ENCODE data around the gene PPP1R15B. TPM values are rescaled to one million over a fixed set of nuclear protein-coding genes. Genes with fewer than 3 reads are reported as not detected.

The PPP1R15B gene
- total and polyA plus RNA-seq, 3 donors from 2014 or later: 22.5 to 42.0 (median 40.1) TPM

- TF ChIP-seq CTCF (IDR thresholded peaks at IDR 0.05) (no peak), POLR2A (IDR thresholded peaks at IDR 0.05) (no peak)
- no peak for DNase-seq
- Histone ChIP-seq H3K36me3 (ENCODE audit: low read depth, missing control alignments) (no peaks in the 10 kb centered on the region), H3K4me3 (no peak overlapping the region), H3K27me3 (no peaks in the 10 kb centered on the region), H3K9me3 (no peaks in the 10 kb centered on the region), H3K27ac (peak overlapping the region in 1 of 2 donors; percentile 71), H3K4me1 (peaks cover 15% of the 10 kb centered on the region)
- intact Hi-C loops (cut with DNase I; ENCODE audit: low total_unique reads): no loop called here
Measured at GRCh38 chr1:204416589-204417073, 5.0 kb upstream of the PPP1R15B start.

- 91 to 96% methylated on average over 3 of the region's 3 CpGs for WGBS, 2 donors
- TF ChIP-seq CTCF (IDR thresholded peaks at IDR 0.05) (no peak), POLR2A (IDR thresholded peaks at IDR 0.05) (no peak)
Measured at GRCh38 chr1:204415351-204415750, 3.7 kb upstream of the PPP1R15B start.

GRCh38 chr1:204414016-204414415 lies 2.4 kb upstream of the PPP1R15B start:
- Histone ChIP-seq H3K4me1 (peaks cover 15% of the 10 kb centered on the region), H3K27ac (no peak overlapping the region)

More at GRCh38 chr1:204415351-204415750, 3.7 kb upstream of the PPP1R15B start:
- no peaks in the 10 kb centered on the region for H3K9me3 ChIP-seq
- H3K36me3 ChIP-seq (ENCODE audit: low read depth, missing control alignments): no peaks in the 10 kb centered on the region
- intact Hi-C loops (cut with DNase I; ENCODE audit: low total_unique reads): no loop called here
- H3K27ac ChIP-seq: no peak overlapping the region
- DNase-seq: no peak
- H3K4me1 ChIP-seq: peaks cover 15% of the 10 kb centered on the region
- no peak overlapping the region for H3K4me3 ChIP-seq
- H3K27me3 ChIP-seq: no peaks in the 10 kb centered on the region

GRCh38 chr1:204413170-204413535 lies 1.5 kb upstream of the PPP1R15B start:
- no peak for TF ChIP-seq POLR2A (IDR thresholded peaks at IDR 0.05)
- TF ChIP-seq CTCF (IDR thresholded peaks at IDR 0.05): no peak
- H3K9me3 ChIP-seq: no peaks in the 10 kb centered on the region
- 40 to 86% methylated on average over 1 of the region's 1 CpG for WGBS, 2 donors
- no peak for DNase-seq
- H3K27ac ChIP-seq: no peak overlapping the region
- H3K4me3 ChIP-seq: peak overlapping the region in 1 of 2 donors; percentile 92
- H3K27me3 ChIP-seq: no peaks in the 10 kb centered on the region
- H3K36me3 ChIP-seq (ENCODE audit: low read depth, missing control alignments): no peaks in the 10 kb centered on the region
- H3K4me1 ChIP-seq: peaks cover 9% of the 10 kb centered on the region
- intact Hi-C loops (cut with DNase I; ENCODE audit: low total_unique reads): no loop called here

More at GRCh38 chr1:204414016-204414415, 2.4 kb upstream of the PPP1R15B start:
- H3K9me3 ChIP-seq: no peaks in the 10 kb centered on the region
- intact Hi-C loops (cut with DNase I; ENCODE audit: low total_unique reads): no loop called here
- H3K27me3 ChIP-seq: no peaks in the 10 kb centered on the region
- no peak for DNase-seq
- H3K4me3 ChIP-seq: no peak overlapping the region
- no peaks in the 10 kb centered on the region for H3K36me3 ChIP-seq (ENCODE audit: low read depth, missing control alignments)
- TF ChIP-seq POLR2A (IDR thresholded peaks at IDR 0.05) (no peak), CTCF (IDR thresholded peaks at IDR 0.05) (no peak)

GRCh38 chr1:204410688-204411450 lies 748 bp downstream of the PPP1R15B start:
- H3K27ac ChIP-seq: peak overlapping the region; percentile 98 to 99
- intact Hi-C loops (cut with DNase I; ENCODE audit: low total_unique reads): no loop called here
- 0% methylated on average over 28 to 38 of the region's 38 CpGs for WGBS, 2 donors

More at GRCh38 chr1:204410688-204411450, 748 bp downstream of the PPP1R15B start:
- TF ChIP-seq POLR2A (IDR thresholded peaks at IDR 0.05): no peak
- TF ChIP-seq CTCF (IDR thresholded peaks at IDR 0.05): no peak
- Histone ChIP-seq H3K4me3 (peak overlapping the region; percentile 77 to 92), H3K4me1 (no peaks in the 10 kb centered on the region), H3K9me3 (no peaks in the 10 kb centered on the region), H3K36me3 (ENCODE audit: low read depth, missing control alignments) (no peaks in the 10 kb centered on the region), H3K27me3 (no peaks in the 10 kb centered on the region)
- DNase-seq: peak; percentile 42

All from testis (tissue), 3 donors.